RCC 7860 (cell line): Measurements from ENCODE around the gene SIN3B.
"Not testable (repeated sequence)": the region's sequence is repeated elsewhere in the genome, so short reads cannot be mapped to it uniquely, and the experiment has no call there.

Experiments used
- DNase-seq: peaks from one replicate; pipeline ENCODE4 v3.0.0-alpha.2; 2015; ENCODE audit warnings: low spot score
- FAIRE-seq: peaks from 2 replicates; lab custom pipeline; 2012; peaks lifted over from hg19 to GRCh38; lab: Jason Lieb, UNC

The SIN3B gene

DNA sequence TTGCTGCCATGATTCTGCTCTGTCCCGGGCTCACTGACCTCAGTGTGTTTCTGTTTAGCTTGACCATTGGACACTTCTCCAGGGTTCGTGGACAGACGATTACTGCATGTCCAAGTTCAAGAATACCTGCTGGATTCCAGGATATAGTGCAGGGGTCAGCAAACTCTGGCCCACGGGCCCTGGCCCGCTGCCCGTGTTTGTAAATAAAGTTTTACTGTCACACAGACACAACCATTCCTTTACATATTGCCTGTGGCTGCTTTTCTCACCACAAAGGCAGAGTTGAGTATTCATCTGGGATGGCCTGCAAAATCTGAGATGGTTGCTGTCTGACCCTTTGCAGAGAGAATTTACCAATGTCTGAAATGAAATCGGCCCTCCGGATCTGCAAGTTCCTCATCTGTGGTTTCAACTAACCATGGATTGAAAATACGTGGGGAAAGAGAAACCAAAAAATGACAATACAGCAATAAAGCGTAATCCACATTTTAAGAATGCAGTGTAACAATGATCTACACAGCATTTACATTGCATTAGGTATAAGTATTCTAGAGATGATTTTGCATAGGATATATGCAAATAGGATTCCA, 33.7 kb downstream of the SIN3B start:
- FAIRE-seq (no peak), DNase-seq (no peak)

DNA sequence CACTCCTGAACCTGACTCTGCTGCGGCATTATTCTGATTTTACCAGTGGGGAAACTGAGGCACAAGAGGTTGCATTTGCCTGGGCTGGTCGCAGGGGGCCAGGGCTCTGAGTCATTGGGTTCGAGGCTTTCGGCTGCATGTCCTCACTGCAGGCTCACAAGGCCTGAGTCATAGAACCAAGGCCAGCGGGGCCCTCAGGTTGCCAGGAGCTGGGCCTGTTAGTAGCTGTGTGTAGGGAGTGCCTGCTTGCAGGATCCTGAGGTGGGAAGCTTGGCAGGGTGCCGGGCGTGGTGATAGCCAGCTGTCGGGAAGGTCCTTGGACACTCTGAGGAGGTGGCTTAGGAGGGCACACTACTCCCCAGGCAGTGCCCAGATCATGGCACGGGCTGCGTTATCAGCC, 38.0 kb downstream of the SIN3B start:
- DNase-seq (peak; percentile 31), FAIRE-seq (no peak)

DNA sequence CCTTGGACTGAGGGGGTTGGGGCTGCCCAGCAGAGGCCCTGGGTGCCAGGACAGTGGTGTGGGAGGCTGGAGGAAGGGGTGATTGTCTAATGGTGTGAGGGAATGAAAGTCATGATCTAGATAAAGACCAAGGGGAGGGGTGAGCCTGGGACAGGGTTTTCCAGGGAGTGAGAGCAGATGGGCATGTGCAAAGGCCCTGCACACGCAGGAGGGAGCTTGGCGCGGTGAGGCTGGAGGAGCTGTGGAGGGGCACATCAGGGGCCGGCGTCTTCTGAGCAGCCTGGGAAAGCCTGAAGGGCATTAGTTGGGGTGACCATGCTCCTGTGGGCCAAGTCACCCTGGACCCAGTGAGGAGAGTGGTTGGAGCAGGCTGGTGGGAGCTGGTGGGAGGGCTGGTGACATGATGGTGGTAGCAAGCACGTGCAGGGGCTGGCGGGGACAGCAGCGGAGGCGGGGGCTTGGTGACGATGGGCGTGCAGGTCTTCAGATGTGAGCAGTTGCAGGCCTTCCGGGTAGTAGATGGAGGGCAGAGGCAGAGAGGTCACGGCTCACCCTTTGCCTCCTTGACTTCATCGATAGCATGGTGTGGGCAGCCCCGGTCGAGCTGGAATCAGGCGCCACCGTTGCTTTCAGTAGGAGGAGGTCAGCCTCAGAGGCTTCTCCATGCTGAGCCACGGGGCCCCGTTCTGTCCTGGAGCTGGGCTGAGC, 39.4 kb downstream of the SIN3B start:
- DNase-seq (no peak), FAIRE-seq (no peak)

DNA sequence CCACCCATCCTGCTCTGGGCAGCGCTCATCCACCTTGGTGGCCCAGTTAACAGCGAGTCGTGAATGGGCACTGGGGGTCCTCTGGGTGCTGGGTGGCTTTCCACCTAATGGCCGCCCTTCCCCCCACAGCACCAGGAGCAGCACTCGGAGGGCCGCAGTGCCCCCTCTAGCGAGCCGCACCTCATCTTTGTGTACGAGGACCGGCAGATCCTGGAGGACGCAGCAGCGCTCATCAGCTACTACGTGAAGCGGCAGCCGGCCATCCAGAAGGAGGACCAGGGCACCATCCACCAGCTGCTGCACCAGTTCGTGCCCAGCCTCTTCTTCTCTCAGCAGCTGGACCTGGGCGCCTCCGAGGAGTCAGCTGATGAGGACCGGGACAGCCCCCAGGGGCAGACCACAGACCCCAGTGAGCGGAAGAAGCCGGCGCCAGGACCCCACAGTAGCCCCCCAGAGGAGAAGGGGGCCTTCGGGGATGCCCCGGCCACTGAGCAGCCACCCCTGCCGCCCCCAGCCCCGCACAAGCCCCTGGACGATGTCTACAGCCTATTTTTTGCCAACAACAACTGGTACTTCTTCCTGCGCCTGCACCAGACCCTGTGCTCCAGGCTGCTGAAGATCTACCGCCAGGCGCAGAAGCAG, 40.3 kb downstream of the SIN3B start:
- DNase-seq: no peak

DNA sequence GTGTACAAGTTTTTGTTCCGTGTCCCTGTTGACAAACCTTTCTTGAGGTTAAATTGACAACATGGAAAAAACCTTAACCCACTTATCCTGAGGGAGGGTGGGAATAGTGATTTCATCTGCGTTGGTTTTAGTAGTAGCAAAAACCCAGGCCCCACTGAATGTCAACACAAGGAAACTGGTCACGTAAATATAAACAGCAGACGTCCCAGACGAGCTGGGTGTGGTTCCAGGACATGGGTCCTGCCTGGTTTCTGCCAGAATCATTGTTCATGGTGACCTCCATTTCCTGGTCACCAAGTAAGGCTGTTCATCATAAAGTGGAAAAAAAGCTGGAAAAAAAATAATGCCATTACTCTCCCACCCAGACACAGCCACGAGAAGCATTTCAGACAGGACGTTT, 42.7 kb downstream of the SIN3B start:
- DNase-seq (no peak), FAIRE-seq (no peak)

More for the DNA sequence above, 40.3 kb downstream of the SIN3B start:
- FAIRE-seq: no peak

DNA sequence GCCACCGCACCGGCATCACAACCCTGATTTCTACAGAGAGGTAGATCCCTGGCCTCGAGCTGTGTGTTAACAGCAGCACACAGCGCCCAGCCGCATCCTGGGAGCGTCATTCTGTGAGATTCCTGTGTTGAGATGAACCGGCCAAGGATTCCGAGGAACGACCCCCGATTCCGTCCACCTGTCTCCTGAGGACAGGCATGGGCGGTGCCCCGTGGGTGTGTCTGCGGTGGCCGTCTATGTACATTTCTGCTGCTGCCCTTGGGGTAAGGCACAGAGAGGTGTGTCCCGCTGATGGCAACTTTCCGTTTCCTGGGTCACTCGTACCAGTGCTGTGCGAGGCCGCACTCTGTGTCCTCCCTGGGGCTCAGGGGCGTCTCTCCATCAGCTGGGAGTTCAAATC, 43.5 kb downstream of the SIN3B start:
- FAIRE-seq: no peak
- DNase-seq: no peak

DNA sequence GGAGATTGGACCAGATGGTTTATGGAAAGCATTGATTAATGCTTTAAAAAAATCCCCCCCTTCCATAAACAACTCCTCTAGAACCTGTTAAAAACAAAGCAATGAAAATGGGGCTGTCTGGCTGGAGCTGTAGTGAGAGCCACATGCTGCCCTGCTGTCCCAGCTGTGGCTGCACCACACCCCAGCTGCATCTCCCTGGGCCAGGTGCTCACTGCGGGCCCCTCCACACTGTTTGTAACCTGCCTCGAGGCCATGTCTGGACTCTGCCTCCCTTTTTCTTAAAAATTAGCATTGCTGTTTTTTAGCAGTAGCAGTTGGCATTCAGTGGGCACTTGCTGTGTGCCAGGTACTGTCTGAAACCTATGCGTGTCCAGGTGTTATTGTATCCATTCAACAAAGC, 44.4 kb downstream of the SIN3B start:
- FAIRE-seq (no peak), DNase-seq (no peak)

DNA sequence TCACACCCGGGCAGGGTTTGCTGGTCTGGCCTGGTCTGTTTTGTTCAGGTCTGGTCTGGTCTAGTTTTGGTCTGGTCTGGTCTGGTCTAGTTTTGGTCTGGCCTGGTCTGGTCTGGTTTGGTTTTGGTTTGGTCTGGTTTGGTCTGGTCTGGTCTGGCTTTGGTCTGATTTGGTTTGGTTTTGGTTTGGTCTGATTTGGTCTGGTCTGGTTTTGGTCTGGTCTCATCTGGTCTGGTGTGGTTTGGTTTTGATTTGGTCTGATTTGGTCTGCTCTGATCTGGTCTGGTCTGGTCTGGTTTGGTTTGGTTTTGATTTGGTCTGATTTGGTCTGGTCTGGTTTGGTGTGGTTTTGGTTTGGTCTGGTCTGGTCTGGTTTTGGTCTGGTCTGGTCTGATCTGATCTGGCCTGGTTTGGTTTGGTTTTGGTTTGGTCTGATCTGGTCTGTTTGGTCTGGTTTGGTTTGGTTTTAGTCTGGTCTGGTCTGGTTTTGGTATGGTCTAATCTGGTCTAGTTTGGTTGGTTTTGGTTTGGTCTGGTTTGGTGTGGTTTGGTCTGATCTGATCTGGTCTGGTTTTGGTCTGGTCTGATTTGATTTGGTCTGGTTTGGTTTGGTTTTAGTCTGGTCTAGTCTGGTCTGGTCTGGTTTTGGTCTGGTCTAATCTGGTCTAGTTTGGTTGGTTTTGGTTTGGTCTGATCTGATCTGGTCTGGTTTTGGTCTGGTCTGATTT, 45.2 kb downstream of the SIN3B start:
- DNase-seq (no peak), FAIRE-seq (no peak)

DNA sequence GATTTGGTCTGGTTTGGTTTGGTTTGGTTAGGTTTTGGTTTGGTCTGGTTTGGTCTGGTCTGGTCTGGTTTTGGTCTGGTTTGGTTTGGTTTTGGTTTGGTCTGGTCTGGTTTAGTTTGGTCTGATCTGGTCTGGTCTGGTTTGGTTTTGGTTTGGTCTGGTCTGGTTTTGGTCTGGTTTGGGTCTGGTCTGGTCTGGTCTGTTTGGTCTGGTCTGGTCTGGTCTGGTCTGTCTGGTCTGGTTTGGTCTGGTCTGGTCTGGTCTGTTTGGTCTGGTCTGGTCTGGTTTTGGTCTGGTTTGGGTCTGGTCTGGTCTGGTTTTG, 45.7 kb downstream of the SIN3B start:
- FAIRE-seq: not testable (repeated sequence)

DNA sequence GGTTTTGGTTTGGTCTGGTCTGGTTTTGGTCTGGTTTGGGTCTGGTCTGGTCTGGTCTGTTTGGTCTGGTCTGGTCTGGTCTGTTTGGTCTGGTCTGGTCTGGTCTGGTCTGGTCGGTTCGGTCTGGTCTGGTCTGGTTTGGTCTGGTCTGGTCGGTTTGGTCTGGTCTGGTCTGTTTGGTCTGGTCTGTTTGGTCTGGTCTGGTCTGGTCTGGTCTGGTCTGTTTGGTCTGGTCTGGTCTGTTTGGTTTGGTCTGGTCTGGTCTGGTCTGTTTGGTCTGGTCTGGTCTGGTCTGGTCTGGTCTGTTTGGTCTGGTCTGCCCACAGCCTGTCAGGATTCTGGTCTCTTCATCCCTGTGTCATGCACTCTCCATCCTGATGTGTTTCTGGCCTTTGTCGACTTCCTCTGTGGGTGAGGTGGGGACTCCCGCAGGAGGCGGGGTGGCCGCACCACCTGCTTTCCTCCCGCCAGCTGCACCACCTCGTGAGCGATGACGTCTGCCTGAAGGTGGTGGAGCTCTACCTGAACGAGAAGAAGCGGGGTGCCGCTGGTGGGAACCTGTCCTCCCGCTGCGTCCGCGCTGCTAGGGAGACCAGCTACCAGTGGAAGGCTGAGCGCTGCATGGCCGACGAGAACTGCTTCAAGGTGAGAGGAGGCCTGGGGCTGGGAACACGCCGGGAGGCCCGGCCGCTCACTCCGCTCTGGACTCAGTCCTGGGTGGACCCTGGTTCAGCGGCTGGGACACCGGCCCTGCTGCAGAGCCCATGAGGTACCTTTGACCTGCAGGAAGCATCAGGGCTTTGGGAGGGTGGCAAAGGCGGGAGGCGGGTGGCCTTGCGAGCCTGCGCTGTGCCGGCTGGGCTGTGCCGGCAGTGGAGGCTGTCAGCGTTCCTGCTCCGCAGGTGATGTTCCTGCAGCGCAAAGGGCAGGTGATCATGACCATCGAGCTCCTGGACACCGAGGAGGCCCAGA, 46.7 kb downstream of the SIN3B start:
- FAIRE-seq (no peak), DNase-seq (no peak)

More for the DNA sequence above, 45.7 kb downstream of the SIN3B start:
- DNase-seq: not testable (repeated sequence)

DNA sequence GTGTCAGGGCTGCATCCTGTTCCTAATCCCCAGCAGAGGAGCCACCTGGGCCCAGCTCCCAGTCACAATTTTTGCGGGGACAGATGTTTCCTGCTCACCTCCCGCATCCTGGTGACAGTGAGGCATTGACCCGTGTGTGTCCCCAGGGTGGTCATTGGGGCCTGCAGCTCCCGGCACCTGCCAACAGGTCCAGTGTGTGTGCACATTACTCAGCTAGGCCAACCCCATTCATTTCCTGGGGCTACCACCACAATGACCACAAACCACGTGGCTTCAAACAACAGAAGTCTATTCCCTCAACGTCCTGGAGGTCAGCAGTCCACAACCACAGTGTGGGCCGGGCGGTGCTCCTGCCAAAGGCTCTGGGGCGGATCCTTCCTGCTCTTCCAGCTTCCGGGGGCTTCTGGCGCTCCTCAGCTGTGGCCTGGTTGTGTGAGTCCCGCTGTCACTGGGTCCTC, 47.7 kb downstream of the SIN3B start:
- DNase-seq: peak; percentile 73

DNA sequence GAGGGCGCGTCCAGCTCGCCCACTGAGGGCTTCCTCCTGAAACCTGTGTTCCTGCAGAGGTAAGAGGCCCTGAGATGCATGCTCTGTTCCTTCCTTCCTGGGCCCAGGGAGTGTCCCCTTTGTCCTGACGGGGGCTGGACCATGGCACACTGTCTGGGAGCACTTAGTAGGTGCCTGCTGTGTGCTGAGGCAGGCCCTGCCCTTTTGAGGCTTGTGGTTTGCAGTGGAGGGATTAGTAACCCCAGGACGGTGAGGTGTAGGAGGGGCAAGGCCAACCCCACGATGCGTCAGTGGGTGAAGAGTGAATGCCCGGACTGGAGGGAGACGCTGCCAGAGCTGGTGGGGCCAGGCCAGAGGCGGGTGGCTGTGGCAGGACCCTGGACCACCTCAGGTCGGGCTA, 48.4 kb downstream of the SIN3B start:
- DNase-seq (no peak), FAIRE-seq (no peak)

More for the DNA sequence above, 47.7 kb downstream of the SIN3B start:
- FAIRE-seq: peak; percentile 77

DNA sequence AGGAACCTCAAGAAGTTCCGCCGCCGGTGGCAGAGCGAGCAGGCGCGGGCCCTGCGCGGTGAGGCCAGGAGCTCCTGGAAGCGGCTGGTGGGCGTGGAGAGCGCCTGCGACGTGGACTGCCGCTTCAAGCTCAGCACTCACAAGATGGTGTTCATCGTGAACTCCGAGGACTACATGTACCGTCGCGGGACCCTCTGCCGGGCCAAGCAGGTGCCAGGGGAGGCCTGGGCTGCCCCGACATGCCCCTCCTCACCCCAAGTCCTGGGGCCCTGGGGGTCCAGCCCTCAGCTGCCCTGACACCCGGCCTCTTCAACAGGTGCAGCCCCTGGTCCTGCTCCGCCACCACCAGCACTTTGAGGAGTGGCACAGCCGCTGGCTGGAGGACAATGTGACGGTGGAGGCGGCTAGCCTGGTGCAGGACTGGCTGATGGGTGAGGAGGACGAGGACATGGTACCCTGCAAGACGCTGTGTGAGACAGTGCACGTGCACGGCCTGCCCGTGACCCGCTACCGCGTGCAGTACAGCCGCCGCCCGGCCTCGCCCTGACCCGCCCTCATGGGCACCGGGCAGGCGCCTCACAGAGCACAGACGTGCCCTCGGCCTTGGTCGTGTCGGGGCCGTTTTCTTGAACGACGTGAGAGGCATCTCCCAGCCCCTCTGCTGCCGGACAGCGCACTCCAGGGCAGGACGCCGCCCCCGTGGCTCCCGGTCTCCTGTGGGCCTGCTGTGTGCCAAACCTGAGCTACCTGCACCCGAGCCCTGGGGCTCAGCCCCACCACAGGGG, 49.2 kb downstream of the SIN3B start:
- DNase-seq (no peak), FAIRE-seq (no peak)

DNA sequence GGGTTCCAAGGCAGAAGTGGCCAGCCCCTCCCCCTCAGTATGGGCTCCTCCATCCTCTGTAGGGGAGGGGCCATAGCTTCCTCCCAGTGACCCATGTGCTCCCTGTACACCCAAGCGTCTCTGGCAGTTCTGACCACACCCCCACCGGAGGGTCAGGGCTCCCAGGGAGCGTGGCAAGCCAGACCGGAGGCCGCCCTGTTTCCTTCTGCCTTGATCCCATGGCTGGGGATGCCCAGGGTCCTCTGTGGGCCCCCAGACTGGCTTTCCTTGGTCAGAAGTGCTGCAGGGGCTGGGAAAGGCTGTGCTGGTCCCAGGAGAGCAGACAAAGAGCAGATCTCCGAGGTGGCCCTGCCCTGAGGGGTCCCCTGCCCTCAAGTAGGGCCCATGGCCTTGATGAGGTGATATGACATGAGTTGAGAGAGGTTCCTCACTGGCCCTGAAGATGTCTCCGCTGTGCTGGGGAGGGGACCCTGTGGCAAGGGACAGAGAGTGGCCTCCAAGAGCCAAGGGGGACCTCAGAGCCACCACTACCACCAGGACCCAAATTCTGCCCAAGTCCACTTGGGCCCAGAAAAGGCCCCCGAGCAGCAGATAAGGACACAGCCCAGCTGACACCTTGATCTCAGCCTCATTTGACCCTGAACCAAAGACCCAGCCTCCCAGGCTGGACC, 51.8 kb downstream of the SIN3B start:
- FAIRE-seq: no peak
- no peak for DNase-seq

DNA sequence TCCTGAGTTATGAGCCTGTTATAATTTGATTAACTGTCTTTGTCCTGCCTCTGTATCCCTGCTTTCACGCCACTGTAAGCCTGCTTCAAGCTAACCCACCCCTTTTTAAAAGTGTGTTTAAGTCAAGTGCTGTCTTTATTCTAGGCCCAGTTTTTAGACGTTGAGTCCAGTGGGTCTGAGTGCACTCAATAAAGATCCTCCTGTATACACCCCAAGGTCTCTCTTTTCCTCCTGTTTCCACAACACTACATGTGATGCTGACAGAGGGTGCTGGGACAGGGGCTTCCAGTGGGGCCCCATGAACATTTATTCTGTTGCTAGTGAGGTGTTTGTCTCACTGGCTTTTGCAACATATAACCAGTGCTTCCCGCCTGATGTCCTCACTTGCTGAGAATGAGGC, 52.9 kb downstream of the SIN3B start:
- FAIRE-seq (no peak), DNase-seq (no peak)

DNA sequence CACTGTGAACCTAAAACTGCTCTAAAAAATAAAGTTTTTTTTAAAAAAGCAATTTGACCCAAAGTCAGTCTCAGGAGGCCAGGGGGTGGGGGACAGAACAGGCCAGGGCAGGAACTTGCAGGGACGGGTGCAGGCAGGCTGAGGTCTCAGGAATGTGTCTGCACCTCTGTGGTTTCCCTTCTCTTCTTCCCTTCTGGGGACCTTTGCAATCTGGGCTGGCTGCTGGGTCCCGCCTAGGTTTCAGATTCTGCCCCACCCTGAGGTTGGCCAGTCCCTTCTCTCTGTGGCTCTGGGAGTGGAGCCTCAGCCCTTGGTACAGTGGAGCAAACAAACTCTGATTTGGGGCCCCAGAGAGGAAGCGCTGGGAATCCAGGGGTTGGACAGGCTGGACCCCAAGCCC, 54.3 kb downstream of the SIN3B start:
- no peak for FAIRE-seq
- DNase-seq: no peak

DNA sequence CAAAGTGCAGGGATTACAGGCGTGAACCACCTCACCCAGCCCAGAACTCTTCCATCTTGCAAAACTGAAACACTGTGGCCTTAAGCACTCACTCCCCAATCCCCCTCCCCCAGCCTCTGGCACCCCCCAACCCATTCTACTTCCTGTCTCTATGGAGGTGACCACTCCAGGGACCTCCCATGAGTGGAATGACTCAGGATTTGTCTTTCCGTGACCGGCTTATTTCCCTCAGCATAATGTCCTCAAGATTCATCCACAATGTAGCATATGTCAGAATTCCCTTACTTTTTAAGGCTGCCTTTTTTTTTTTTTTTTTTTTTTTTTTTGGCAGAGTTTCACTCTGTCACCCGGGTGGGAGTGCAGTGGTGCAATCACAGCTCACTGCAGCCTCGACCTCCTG, 56.0 kb downstream of the SIN3B start:
- FAIRE-seq: no peak

DNA sequence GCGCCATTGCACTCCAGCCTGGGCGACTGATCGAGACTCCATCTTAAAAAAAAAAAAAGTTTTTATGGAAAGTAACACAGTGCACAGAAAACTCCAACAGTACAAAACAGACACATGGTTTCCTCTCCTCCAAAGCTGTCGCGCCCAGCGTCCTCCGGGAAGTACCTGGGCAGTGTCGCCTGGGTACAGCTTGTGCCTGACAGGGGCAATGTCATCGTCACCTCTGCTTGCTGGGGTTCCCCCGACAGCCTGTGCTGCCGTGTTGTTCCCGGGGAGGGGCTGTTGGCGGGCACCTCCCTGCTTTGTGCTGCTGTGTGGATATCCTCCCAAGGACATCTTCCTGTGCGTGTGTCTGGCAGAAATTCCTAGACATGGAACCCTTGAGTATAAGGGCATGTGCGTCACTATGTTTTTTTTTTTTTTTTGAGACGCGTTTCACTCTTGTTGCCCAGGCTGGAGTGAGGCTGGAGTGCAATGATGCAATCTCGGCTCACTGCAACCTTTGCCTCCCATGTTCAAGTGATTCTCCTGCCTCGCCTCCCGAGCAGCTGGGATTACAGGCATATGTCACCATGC, 57.2 kb downstream of the SIN3B start:
- no peak for DNase-seq
- FAIRE-seq: no peak

More for the DNA sequence above, 56.0 kb downstream of the SIN3B start:
- no peak for DNase-seq
